CD4-positive, alpha-beta T cell treated with Interleukin-17A for 1 hour (primary cell): Measurements from ENCODE around the gene TUBAL3.

ENCODE experiments used
- DNase-seq: peaks from one replicate; pipeline ENCODE4 v3.0.0-alpha.2; 2020

TUBAL3 gene

DNA sequence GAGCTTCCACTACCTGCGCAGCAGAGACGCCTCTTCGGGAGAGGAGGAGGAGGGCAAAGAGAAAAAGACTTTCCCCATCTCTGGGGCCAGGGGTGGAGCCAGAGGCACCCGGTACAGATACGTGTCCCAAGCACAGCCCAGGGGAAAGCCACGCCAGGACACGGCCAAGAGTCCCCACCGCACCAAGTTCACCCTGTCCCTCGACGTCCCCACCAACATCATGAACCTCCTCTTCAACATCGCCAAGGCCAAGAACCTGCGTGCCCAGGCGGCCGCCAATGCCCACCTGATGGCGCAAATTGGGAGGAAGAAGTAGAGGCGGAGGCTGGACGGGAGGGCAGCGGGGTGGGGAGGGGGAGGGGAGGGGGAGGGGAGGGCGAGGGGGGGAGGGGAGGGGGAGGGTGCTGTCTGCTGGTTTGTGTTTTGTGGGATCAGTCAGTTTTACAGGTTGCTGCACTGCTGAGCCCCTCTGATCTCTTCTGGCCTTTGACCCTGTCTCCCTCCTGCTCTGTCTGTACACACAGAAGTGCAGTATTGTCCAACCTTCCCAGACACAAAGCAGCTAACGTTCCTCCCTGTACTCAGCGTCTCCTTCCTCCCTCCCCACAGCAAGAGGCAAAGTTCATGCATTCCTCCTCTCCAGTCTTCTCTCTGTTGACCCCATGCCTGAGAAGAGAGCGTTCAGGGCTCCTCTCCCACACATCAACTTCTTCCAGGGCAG lies 30.6 kb downstream of the TUBAL3 start:
- DNase-seq, result no peak

- DNase-seq, result no peak
Observed at GRCh38 chr10:5373307-5373706, 31.3 kb downstream of the TUBAL3 start.

GRCh38 chr10:5370493-5371352 lies 33.9 kb downstream of the TUBAL3 start:
- DNase-seq, result no peak

GRCh38 chr10:5369362-5370158 lies 35.1 kb downstream of the TUBAL3 start:
- no peak for DNase-seq

DNA sequence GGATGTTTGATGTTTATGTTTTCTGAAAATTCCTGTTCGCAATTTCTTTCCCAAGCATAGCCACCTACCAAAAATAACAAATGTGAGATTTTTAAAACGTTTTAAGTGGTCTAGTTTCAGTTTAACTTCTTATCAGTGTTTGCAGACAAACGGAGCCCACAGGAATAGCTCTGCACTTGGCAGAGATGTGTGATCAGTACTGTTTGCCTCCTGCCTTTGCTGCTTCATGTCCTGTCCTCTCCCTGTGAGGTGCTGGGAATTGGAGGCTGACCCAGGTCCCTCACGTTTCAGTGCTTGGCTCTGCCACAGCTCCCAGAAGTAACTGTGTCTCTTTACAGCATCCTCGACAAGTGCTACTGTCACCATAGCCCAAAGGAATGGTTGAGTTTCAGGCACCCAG lies 38.7 kb downstream of the TUBAL3 start:
- DNase-seq, result no peak

GRCh38 chr10:5364890-5365338 lies 39.7 kb downstream of the TUBAL3 start, which contains the start of gene UCN3:
TSS of gene UCN3 (plus strand) at chr10:5364966. CDS start at chr10:5373721, 8,755 bp downstream.
- no peak for DNase-seq

GRCh38 chr10:5364374-5364773 lies 40.3 kb downstream of the TUBAL3 start:
- DNase-seq, result no peak

DNA sequence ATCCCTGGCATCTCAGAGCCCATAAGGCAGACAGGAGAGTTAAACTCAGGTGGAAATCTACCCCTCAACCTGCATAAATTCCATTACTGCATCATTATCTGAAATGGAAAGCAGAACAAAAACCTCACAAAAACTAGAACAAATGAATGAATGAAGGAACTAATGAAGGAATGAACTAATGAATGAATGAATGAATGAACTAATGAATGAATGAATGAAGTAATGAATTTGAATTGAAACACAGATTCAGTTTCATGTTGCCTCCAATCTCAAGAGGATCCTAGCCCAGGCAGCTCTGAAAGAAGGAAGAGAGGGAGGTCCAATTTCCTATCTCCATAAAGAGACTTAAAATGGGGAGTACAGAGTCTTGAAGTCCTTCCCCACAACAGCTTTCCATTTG lies 41.8 kb downstream of the TUBAL3 start:
- DNase-seq, result no peak

- DNase-seq, result no peak
Observed at GRCh38 chr10:5361966-5362365, 42.7 kb downstream of the TUBAL3 start.

- DNase-seq, result no peak
Observed at GRCh38 chr10:5360318-5360915, 44.2 kb downstream of the TUBAL3 start.

- DNase-seq, result no peak
Observed at GRCh38 chr10:5356302-5356763, 48.3 kb downstream of the TUBAL3 start.

DNA sequence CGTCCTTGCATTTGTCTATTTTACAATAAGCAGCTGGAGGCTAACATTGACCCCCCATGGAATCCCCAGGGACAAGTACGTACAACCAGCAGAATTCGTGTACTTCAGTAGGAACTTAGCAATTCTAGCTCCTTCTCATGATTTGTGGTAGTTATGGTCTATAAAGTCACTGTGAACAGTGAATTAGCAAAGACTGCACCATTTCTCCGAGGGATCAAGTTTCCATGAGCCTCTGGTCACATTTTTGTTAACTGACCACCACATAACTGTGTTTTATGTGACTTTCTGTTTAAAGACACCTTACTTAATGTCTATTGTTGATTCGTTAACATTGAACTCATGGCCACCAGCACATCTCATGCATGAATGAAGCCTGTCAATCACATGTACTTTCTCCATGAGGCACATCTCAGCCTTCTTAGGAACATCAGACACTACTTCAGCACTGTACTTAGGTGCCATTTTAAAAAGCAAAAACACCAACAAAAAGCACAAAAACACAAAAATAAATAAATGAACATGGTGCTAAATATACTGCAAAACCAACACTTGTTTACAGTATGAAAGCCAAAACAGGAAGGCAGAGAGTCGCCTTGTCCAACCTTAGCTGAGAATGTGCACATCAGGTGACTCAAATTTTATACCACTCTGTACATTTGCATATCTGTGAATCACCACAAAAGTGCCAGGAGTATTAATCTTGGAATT lies 48.9 kb downstream of the TUBAL3 start:
- no peak for DNase-seq

- no peak for DNase-seq
Observed at GRCh38 chr10:5354068-5354467, 50.6 kb downstream of the TUBAL3 start.

DNA sequence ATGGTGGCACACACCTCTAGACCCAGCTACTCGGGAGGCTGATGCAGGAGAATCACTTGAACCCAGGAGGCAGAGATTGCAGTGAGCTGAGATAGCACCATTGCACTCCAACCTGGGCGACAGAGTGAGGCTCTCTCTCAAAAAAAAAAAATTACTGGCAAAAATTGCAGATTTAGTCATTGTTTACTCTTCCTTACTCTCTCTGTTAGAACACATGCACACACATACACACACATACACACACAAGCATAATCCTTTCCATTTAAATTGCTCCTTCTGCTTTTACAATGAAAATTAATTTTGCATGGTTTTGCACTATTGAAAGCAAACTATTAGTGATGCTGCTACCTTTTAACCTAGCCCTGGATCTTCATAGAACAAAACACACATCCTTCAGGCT lies 55.3 kb downstream of the TUBAL3 start:
- DNase-seq, result no peak

- no peak for DNase-seq
Observed at GRCh38 chr10:5346881-5347280, 57.7 kb downstream of the TUBAL3 start.

DNA sequence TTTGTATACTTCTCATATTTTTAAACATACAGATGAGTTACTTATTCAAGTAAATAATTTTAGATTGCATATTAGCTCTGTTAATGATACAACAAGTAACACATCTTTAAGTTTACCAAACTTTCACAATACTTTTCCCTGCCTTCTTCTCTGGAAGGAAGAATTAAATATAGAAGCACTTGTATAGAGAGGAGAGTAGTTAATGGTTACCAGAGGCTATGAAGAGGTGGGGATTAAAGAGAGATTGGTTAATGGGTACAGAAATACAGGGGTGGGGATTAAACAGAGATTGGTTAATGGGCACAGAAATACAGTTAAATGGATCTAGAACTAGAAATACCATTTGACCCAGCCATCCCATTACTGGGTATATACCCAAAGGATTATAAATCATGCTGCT lies 59.9 kb downstream of the TUBAL3 start:
- no peak for DNase-seq

DNA sequence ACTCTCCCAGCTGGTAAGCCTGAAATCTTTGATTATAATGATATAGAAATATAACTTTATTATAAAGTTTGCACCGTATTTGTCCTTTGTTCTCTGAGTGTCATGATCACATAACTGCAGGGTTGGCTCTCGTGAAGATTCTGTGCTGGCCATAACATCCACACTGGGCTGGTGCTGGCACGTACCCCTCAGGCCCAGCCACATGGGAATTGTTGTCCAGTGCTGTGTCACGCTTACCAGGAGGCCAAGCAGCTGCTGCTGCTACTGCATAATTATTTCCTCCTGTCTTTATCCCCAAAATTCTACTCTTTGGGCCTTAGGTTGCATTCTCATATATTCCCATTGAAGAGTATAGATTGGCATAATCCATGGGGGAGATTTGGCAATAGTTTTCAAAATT lies 60.6 kb downstream of the TUBAL3 start:
- DNase-seq, result no peak

DNA sequence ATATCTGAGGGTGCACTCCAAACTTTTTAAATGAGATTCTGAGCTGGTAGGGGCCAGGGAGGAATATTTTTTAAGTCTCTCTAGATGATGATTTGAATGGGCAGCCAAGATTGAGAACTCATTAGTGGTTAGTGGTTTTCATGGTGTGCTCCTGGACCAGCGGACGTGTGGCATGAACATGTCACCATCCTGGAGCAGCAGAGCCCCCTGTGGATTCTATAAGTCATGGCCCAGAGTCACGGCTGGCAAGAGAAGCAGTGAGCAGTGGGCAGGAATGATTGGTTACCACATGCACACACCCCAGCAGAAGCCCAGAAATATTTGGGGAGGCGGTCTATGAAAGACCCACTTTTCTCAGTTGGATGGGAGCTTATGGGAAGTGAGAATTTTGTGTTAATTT lies 61.1 kb downstream of the TUBAL3 start:
- peak; percentile 13 for DNase-seq
